ENCODE results near the gene IL2RA. TPM values are rescaled to one million over a fixed set of nuclear protein-coding genes. Genes with fewer than 3 reads are reported as not detected.

The IL2RA gene
- total and polyA plus RNA-seq, 2 donors (not counting 1 experiment from before 2014, with no cell fraction given), result 7.2 to 56.7 TPM

DNA sequence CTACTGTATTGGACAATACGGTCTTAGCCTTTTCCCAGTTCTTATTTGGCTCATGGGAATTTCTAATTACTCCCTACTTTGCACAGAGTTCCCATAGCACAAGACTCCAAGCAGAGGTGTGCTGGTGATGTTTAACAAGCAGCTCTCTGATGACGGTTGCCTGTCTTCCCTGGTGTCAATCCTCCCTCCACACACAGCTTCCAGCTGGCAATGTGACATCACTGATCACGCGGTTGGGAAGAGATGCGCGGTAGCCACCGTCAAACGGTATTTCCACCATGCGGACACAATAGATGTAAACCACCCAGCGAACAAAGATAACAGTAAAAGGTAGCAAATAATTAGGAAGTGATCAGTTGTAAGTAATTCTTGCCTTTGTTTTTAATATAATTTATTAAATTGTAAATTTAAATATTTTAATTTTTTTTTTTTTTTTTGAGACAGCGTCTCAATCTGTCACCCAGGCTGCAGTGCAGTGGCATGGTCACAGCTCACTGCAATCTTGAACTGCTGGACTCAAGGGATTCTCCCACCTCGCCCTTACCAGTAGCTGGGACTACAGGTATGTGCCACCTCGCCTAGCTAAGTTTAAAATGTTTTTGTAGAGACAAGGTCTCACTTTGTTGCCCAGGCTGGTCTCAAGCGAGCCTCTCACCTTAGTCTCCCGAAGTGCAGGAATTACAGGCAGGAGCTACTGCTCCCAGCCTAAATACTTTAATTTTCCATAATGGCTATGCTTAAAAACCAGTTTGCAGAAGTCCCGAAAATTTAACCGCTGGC is 48.6 kb downstream of the IL2RA start:
- H3K9me3 ChIP-seq (ENCODE audit: control extremely low read depth in 1 of 3, control insufficient read depth in 2 of 3, insufficient read depth in 1 of 3, low read length in 2 of 3), result no peaks in the 10 kb centered on the region
- H3K4me3 ChIP-seq (ENCODE audit: control extremely low read depth in 1 of 5, extremely low read depth in 1 of 5, insufficient read depth in 1 of 5, low read depth in 2 of 5, low read length in 4 of 5), result no peak overlapping the region
- no peak overlapping the region for H3K4me2 ChIP-seq (replicated peaks; ENCODE audit: low read depth, low read length, poor library complexity, severe bottlenecking)
- DNase-seq (no peak), ATAC-seq (ENCODE audit: low read depth) (no peak)
- Mint-ChIP-seq H3K9me3 (ENCODE audit: insufficient read depth) (no peaks in the 10 kb centered on the region), H3K4me1 (peaks cover 10% of the 10 kb centered on the region), H3K27ac (peak overlapping the region; percentile 67), H3K27me3 (no peaks in the 10 kb centered on the region), H3K4me3 (no peak overlapping the region)
- no peaks in the 10 kb centered on the region for H4K20me1 ChIP-seq (ENCODE audit: control insufficient read depth, insufficient read depth, low read length, poor library complexity, severe bottlenecking)
- peaks cover 4 to 9% of the 10 kb centered on the region in 2 donors for H3K4me1 ChIP-seq (ENCODE audit: control insufficient read depth in 2 of 2, insufficient read depth in 2 of 2, low read length in 2 of 2)
- H2AFZ ChIP-seq (ENCODE audit: insufficient read depth, low read depth, low read length, poor library complexity, severe bottlenecking), result no peak overlapping the region
- no peaks in the 10 kb centered on the region for H3K79me2 ChIP-seq (ENCODE audit: control insufficient read depth, insufficient read depth, low read length)
- TF ChIP-seq, protein P1, sequence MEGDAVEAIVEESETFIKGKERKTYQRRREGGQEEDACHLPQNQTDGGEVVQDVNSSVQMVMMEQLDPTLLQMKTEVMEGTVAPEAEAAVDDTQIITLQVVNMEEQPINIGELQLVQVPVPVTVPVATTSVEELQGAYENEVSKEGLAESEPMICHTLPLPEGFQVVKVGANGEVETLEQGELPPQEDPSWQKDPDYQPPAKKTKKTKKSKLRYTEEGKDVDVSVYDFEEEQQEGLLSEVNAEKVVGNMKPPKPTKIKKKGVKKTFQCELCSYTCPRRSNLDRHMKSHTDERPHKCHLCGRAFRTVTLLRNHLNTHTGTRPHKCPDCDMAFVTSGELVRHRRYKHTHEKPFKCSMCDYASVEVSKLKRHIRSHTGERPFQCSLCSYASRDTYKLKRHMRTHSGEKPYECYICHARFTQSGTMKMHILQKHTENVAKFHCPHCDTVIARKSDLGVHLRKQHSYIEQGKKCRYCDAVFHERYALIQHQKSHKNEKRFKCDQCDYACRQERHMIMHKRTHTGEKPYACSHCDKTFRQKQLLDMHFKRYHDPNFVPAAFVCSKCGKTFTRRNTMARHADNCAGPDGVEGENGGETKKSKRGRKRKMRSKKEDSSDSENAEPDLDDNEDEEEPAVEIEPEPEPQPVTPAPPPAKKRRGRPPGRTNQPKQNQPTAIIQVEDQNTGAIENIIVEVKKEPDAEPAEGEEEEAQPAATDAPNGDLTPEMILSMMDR (IDR thresholded peaks at IDR 0.05), result no peak
- no peak for TF ChIP-seq EZH2 (IDR thresholded peaks at IDR 0.05; ENCODE audit: borderline replicate concordance, insufficient read depth, low read depth, low read length, poor library complexity, severe bottlenecking)
- POLR2A ChIA-PET, result interaction anchor here (0.6 to 1.5 kb wide), 4 partner anchors 36 to 115 kb away, joined by 3 to 14 read pairs (median 4); no protein-coding TSS in a partner anchor
- H3K27ac ChIP-seq (ENCODE audit: low read length in 2 of 2), result no peak overlapping the region
- H3K9ac ChIP-seq (ENCODE audit: low read length), result no peak overlapping the region
- no peaks in the 10 kb centered on the region for H3K27me3 ChIP-seq (replicated peaks in 1 of 4; ENCODE audit: control extremely low read depth in 1 of 4, control insufficient read depth in 3 of 4, insufficient read depth in 4 of 4, low read length in 3 of 4)
- peaks cover 0 to under 1% of the 10 kb centered on the region in 2 experiments for H3K36me3 ChIP-seq (replicated peaks in 1 of 2; ENCODE audit: control extremely low read depth in 1 of 2, control insufficient read depth in 1 of 2, extremely low read depth in 1 of 2, insufficient read depth in 2 of 2, low read length in 1 of 2)
- CTCF ChIA-PET, result interaction anchor here (0.7 to 8.5 kb wide), 37 partner anchors 12 to 393 kb away, joined by 3 to 104 read pairs (median 5); partner anchors contain the start of genes IL2RA and PFKFB3
- intact Hi-C loops (cut with micrococcal nuclease), result loop anchor here (1.0 to 5.0 kb wide), 5 partner anchors 37 to 389 kb away; partner anchors contain the start of gene IL15RA
- WGBS (ENCODE audit: insufficient coverage), result 80% methylated on average over 8 of the region's 17 CpGs
